Calu3 (cell line): ENCODE data around the gene ARPC5L. TPM values are rescaled to one million over a fixed set of nuclear protein-coding genes. Genes with fewer than 3 reads are reported as not detected.
"Not testable (repeated sequence)": the region's sequence is repeated elsewhere in the genome, so short reads cannot be mapped to it uniquely, and the experiment has no call there.

Experiments
- BruUV-seq: library from RNA; stranded (reverse); fragments of 400-500 nt; replicated peaks from 2 replicates; lab custom pipeline; 2021; lab: Mats Ljungman, UMichigan
- CTCF ChIA-PET: fragments of 300-600 bp; sonication (Branson Sonifier 250); formaldehyde crosslinking; loops from one replicate; lab custom pipeline; 2022; ENCODE audit warnings: antibody characterized with exemption; lab: Charles Lee
- DNase-seq: peaks from one replicate; pipeline ENCODE4 v3.0.0; 2022
- H3K27ac Mint-ChIP-seq: one replicate; pipeline ENCODE4 v1.8.0; 2022; ENCODE audit warnings: mixed read lengths; ENCODE audit not compliant: unreplicated experiment
- H3K27me3 Mint-ChIP-seq: one replicate; pipeline ENCODE4 v1.8.0; 2022; ENCODE audit warnings: mixed read lengths; ENCODE audit not compliant: unreplicated experiment
- H3K36me3 Mint-ChIP-seq: one replicate; pipeline ENCODE4 v1.8.0; 2022; ENCODE audit warnings: mild to moderate bottlenecking, moderate library complexity, mixed read lengths; ENCODE audit not compliant: insufficient read depth, unreplicated experiment
- H3K4me1 Mint-ChIP-seq: one replicate; pipeline ENCODE4 v1.8.0; 2022; ENCODE audit warnings: mild to moderate bottlenecking, low read depth, mixed read lengths; ENCODE audit not compliant: unreplicated experiment
- H3K4me3 Mint-ChIP-seq: one replicate; pipeline ENCODE4 v1.8.0; 2022; ENCODE audit warnings: mild to moderate bottlenecking, low read depth, moderate library complexity, mixed read lengths; ENCODE audit not compliant: unreplicated experiment
- H3K9me3 Mint-ChIP-seq: one replicate; pipeline ENCODE4 v1.8.0; 2022; ENCODE audit warnings: low read depth, mixed read lengths; ENCODE audit not compliant: unreplicated experiment
- CTCF ChIP-seq: fragments of 200-600 bp; IDR thresholded peaks from one replicate; pipeline ENCODE4 v1.8.0; 2022; ENCODE audit warnings: antibody characterized with exemption; ENCODE audit not compliant: unreplicated experiment
- intact Hi-C: fragments of 100-400 bp; cut with micrococcal nuclease; formaldehyde crosslinking; loops from one replicate; pipeline ENCODE4 v1.10.0; 2022; ENCODE audit not compliant: unreplicated experiment
- total RNA-seq: library from RNA; stranded (reverse); gene quantifications from 2 replicates; pipeline ENCODE4 v1.2.3, GENCODE V29; 2022

ARPC5L gene
- total RNA-seq, 1 experiment from 2014 or later: 33.2 TPM

GRCh38 chr9:124834591-124834990, 27.3 kb upstream of the ARPC5L start:
- Mint-ChIP-seq H3K4me3 (peak overlapping the region; percentile 37), H3K27me3 (peaks cover 1% of the 10 kb centered on the region), H3K27ac (no peak overlapping the region), H3K9me3 (no peaks in the 10 kb centered on the region), H3K4me1 (peaks cover 16% of the 10 kb centered on the region), H3K36me3 (no peaks in the 10 kb centered on the region)
- BruUV-seq: no TSS peak
- no peak for TF ChIP-seq CTCF
- intact Hi-C loops: no loop called here
- CTCF ChIA-PET: interaction anchor here (0.7 to 0.9 kb wide), 3 partner anchors 16 to 39 kb away, joined by 3 to 6 read pairs (median 5); no protein-coding TSS in a partner anchor
- peak; percentile 59 for DNase-seq

DNA sequence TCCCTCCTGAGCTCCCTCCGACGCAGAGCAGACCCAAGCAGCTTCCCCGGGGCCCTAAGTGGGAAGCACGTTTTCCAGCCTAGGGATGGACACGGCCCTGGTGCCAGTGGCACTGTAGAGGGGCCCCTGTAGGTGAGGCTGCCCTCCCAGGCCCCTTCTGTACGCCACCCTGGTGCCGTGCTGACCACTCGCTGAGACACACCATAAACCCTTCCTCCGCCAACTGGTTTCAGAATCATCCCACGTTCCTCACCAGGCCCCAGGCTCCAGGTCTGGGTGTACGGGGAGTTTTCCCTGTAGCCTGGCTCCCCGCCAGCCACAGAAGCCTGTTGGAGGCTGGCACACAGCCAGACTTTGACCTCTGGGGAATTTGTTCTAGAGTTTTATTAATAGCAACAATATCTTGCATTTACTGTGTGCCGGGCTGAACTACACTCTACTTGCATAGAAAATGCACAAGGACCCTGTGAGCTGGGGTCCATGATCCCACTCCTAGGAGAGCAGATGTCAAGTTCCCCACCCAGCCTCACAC, 26.8 kb upstream of the ARPC5L start:
- Mint-ChIP-seq H3K4me3 (peak overlapping the region; percentile 37), H3K9me3 (no peaks in the 10 kb centered on the region), H3K27ac (no peak overlapping the region), H3K27me3 (no peaks in the 10 kb centered on the region), H3K36me3 (no peaks in the 10 kb centered on the region), H3K4me1 (peaks cover 16% of the 10 kb centered on the region)
- peak; percentile 69 for DNase-seq
- CTCF ChIA-PET: interaction anchor here (0.7 to 0.9 kb wide), 3 partner anchors 17 to 39 kb away, joined by 3 to 6 read pairs (median 5); no protein-coding TSS in a partner anchor
- BruUV-seq: no TSS peak
- no peak for TF ChIP-seq CTCF
- intact Hi-C loops: no loop called here

DNA sequence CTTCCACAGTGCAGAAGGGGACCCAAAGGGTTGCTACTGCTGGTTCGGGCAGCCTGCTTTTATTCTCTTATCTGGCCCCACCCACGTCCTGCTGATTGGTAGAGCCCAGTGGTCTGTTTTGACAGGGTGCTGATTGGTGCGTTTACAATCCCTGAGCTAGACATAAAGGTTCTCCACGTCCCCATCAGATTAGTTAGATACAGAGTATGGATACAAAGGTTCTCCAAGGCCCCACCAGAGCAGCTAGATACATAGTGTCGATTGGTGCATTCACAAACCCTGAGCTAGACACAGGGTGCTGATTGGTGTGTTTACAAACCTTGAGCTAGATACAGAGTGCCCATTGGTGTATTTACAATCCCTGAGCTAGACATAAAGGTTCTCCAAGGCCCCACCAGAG, 23.8 kb upstream of the ARPC5L start:
- BruUV-seq, H3K36me3 Mint-ChIP-seq, H3K27ac Mint-ChIP-seq, H3K4me3 Mint-ChIP-seq, H3K27me3 Mint-ChIP-seq, intact Hi-C loops, H3K9me3 Mint-ChIP-seq, DNase-seq: not testable (repeated sequence)
- CTCF ChIA-PET: interaction anchor here (1.0 kb wide), 1 partner anchor 67 kb away, joined by 3 read pairs; the partner anchor contains the start of gene NR6A1
- peaks cover 24% of the 10 kb centered on the region for H3K4me1 Mint-ChIP-seq

- H3K27ac Mint-ChIP-seq, intact Hi-C loops, H3K27me3 Mint-ChIP-seq, BruUV-seq, H3K4me3 Mint-ChIP-seq, H3K36me3 Mint-ChIP-seq, H3K9me3 Mint-ChIP-seq, DNase-seq: not testable (repeated sequence)
- CTCF ChIA-PET: interaction anchor here (1.0 kb wide), 1 partner anchor 67 kb away, joined by 3 read pairs; the partner anchor contains the start of gene NR6A1
- peaks cover 24% of the 10 kb centered on the region for H3K4me1 Mint-ChIP-seq
These were observed 23.2 kb upstream of the ARPC5L start for GRCh38 chr9:124838567-124839275.

DNA sequence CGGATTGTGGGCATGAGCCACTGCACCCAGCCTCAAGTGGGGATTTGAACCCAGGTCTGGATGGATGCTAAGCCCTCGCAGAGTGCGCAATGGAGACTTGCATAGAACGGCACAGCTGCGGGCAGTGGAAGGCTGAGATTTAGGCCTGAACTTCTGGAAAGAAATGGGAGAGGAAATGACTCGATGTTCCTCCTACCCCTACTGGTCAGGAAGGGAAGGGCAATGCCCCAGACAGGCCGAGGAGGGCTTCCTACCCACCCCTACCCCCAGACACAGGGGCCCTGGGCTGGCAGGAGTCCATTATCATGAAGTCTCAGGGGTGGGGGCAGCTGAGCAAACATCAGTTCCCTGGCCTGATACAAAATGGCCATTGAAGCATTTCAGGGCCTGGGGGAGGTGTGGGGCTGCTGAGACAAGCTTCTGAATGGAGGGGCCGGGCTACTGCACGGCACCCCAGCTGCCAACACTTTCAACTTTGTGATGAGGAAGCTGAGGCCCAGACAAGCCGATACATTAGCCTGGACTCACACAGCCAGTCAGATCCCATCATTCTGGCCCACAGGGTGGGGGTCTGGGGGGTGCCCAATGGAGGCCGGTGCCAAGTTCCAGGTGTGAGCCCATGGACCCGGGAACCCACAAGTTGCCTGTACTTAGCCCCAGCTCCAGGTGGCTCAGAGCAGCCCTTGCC, 22.2 kb upstream of the ARPC5L start:
- Mint-ChIP-seq H3K36me3 (no peaks in the 10 kb centered on the region), H3K4me3 (no peak overlapping the region), H3K27ac (no peak overlapping the region), H3K27me3 (no peaks in the 10 kb centered on the region), H3K4me1 (peaks cover 17% of the 10 kb centered on the region), H3K9me3 (no peaks in the 10 kb centered on the region)
- intact Hi-C loops: no loop called here
- CTCF ChIA-PET: interaction anchor here (1.0 to 1.3 kb wide), 2 partner anchors 13 to 29 kb away, joined by 4 to 5 read pairs; no protein-coding TSS in a partner anchor
- peak; percentile 37 for TF ChIP-seq CTCF
- DNase-seq: no peak
- BruUV-seq: no TSS peak
